K562 (cell line): ENCODE results near the gene SCRN2. TPM values are rescaled to one million over a fixed set of nuclear protein-coding genes. Genes with fewer than 3 reads are reported as not detected.
A peak's percentile ranks its signal among the peaks of the same experiment; 100 is the strongest.

Experiments used
- ATF2 ChIP-seq: sonication (generic); formaldehyde crosslinking; IDR thresholded peaks from 2 replicates; pipeline ENCODE4 v1.8.1; 2022; ENCODE audit warnings: missing genetic modification reagents
- CREM ChIP-seq: IDR thresholded peaks from 2 replicates; pipeline ENCODE4 v1.6.1; 2014; ENCODE audit warnings: antibody characterized with exemption, low read depth
- E2F4 ChIP-seq: sonication (generic); formaldehyde crosslinking; IDR thresholded peaks from 2 replicates; pipeline ENCODE4 v1.8.0; 2022; ENCODE audit warnings: mild to moderate bottlenecking, low read depth, missing genetic modification reagents
- ESRRA ChIP-seq: fragments of 450-650 bp; IDR thresholded peaks from 2 replicates; pipeline ENCODE4 v1.6.1; 2014; ENCODE audit warnings: low read depth, mild to moderate bottlenecking, moderate library complexity, borderline replicate concordance
- FOXK1 ChIP-seq: sonication (generic); formaldehyde crosslinking; IDR thresholded peaks from 2 replicates; pipeline ENCODE4 v1.8.0; 2022; ENCODE audit warnings: missing genetic modification reagents, mild to moderate bottlenecking, borderline replicate concordance
- HCFC1 ChIP-seq: IDR thresholded peaks from 2 replicates; pipeline ENCODE4 v1.6.1; 2012; ENCODE audit warnings: low read depth, low read length, improper control_type of control experiment
- L3MBTL2 ChIP-seq: fragments of 450-650 bp; IDR thresholded peaks from 2 replicates; pipeline ENCODE4 v1.6.1; 2016; ENCODE audit warnings: mild to moderate bottlenecking, moderate library complexity
- MLX ChIP-seq, 2 experiments: fragments of 450-650 bp in 1 of 2; sonication (generic) in 1 of 2; formaldehyde crosslinking; conservative IDR thresholded peaks; 2 replicates each; pipeline versions ENCODE4 v1.4.0 to v1.8.1; 2020 to 2022; ENCODE audit warnings: mild to moderate bottlenecking in 1 of 2, missing genetic modification reagents in 1 of 2
- NCOA2 ChIP-seq, 2 experiments: fragments of 450-650 bp; IDR thresholded peaks; 2 replicates each; pipeline ENCODE4 v1.6.1; 2018; ENCODE audit warnings: mild to moderate bottlenecking in 2 of 2, moderate library complexity in 1 of 2; ENCODE audit not compliant: partially characterized antibody in 2 of 2
- NRF1 ChIP-seq, 2 experiments: fragments of 450-650 bp; IDR thresholded peaks in 1 of 2; conservative IDR thresholded peaks in 1 of 2; 2 replicates each; pipeline ENCODE4 v1.6.1; 2014; ENCODE audit warnings: mild to moderate bottlenecking in 2 of 2
- PREB ChIP-seq: sonication (generic); formaldehyde crosslinking; IDR thresholded peaks from 2 replicates; pipeline ENCODE4 v1.8.1; 2023; ENCODE audit warnings: mild to moderate bottlenecking, missing genetic modification reagents
- RAD51 ChIP-seq: fragments of 450-650 bp; IDR thresholded peaks from 2 replicates; pipeline ENCODE4 v1.7.1; 2016; ENCODE audit warnings: low read depth, mild to moderate bottlenecking, borderline replicate concordance
- SNRNP70 ChIP-seq: fragments of 200-400 bp; formaldehyde crosslinking; optimal IDR thresholded peaks from 2 replicates; pipeline ENCODE3; 2017; ENCODE audit warnings: low read depth, low read length
- SP1 ChIP-seq: sonication (generic); formaldehyde crosslinking; IDR thresholded peaks from 2 replicates; pipeline ENCODE4 v1.8.1; 2022; ENCODE audit warnings: mild to moderate bottlenecking, missing genetic modification reagents
- TARDBP ChIP-seq: fragments of 450-650 bp; IDR thresholded peaks from 2 replicates; pipeline ENCODE4 v1.6.1; 2016
- ZBED1 ChIP-seq: IDR thresholded peaks from 2 replicates; pipeline ENCODE4 v1.6.1; 2014
- ZC3H11A ChIP-seq: IDR thresholded peaks from 2 replicates; pipeline ENCODE4 v1.6.1; 2012; ENCODE audit warnings: low read depth, low read length, improper control_type of control experiment
- ZFPM2 ChIP-seq: fragments of 250-450 bp; sonication (Bioruptor Pico); IDR thresholded peaks from 2 replicates; pipeline ENCODE4 v1.5.1; 2022; ENCODE audit warnings: mild to moderate bottlenecking
- ZKSCAN8 ChIP-seq: fragments of 200-800 bp; sonication (Bioruptor generic); IDR thresholded peaks from 2 replicates; pipeline ENCODE4 v1.6.1; 2016; ENCODE audit warnings: missing genetic modification characterization, missing compliant biosample characterization
- ZNF121 ChIP-seq: sonication (generic); formaldehyde crosslinking; conservative IDR thresholded peaks from 2 replicates; pipeline ENCODE4 v1.8.0; 2022; ENCODE audit warnings: missing genetic modification reagents
- ZNF263 ChIP-seq: sonication (generic); formaldehyde crosslinking; IDR thresholded peaks from 2 replicates; pipeline ENCODE4 v1.8.0; 2022; ENCODE audit warnings: mild to moderate bottlenecking, missing genetic modification reagents, borderline replicate concordance
- ZNF3 ChIP-seq: fragments of 250-450 bp; sonication (Bioruptor Pico); IDR thresholded peaks from 2 replicates; pipeline ENCODE4 v1.5.0; 2021; ENCODE audit warnings: mild to moderate bottlenecking, moderate library complexity
- ZNF57 ChIP-seq: fragments of 450-650 bp; formaldehyde crosslinking; IDR thresholded peaks from 2 replicates; pipeline ENCODE4 v1.4.0; 2020; ENCODE audit warnings: mild to moderate bottlenecking, moderate library complexity
- ZNF76 ChIP-seq: fragments of 250-450 bp; sonication (Bioruptor Pico); IDR thresholded peaks from 2 replicates; pipeline ENCODE4 v1.4.0; 2020; ENCODE audit warnings: mild to moderate bottlenecking, moderate library complexity, borderline replicate concordance
- polyA plus RNA-seq, 8 experiments: library from polyadenylated mRNA; depleted of rRNA in 4 of 8; stranded (reverse) in 5 of 8; unstranded in 3 of 8; fragments of >200 nt; fragmentation: Nextera tagmentation in 2 of 8; fragmentation: Illumina TruSeq in 1 of 8; extraction: Ambion mirVana in 2 of 8; extraction: Trizol in 1 of 8; gene quantifications; 2 replicates each; pipeline versions ENCODE4 v1.2.1 to v1.2.3, GENCODE V29; 2011 to 2014; ENCODE audit warnings: inconsistent platforms in 1 of 8, missing spikeins in 1 of 8
- total RNA-seq, 7 experiments: library from RNA; depleted of rRNA in 6 of 7; stranded (reverse); fragments of >200 nt in 6 of 7; fragmentation: Illumina TruSeq in 2 of 7; extraction: Trizol in 2 of 7; gene quantifications; 2 replicates each; pipeline versions ENCODE4 v1.2.1 to v1.2.3, GENCODE V29; 2011 to 2021; ENCODE audit warnings: low replicate concordance in 1 of 7
- TF ChIP-seq, protein P1 (sequence below): fragments of 450-650 bp; formaldehyde crosslinking; IDR thresholded peaks from 2 replicates; pipeline ENCODE4 v1.4.0; 2020; ENCODE audit warnings: mild to moderate bottlenecking

Gene SCRN2
- total and polyA plus RNA-seq, 9 of the 15 experiments (the other 6 are each of a cell fraction or from before 2014, with no cell fraction given), result 0.25 to 32.9 (median 13.6) TPM

- TF ChIP-seq NRF1 (conservative IDR thresholded peaks at IDR 0.05 in 1 of 2, IDR thresholded peaks at IDR 0.05 in 1 of 2) (no peak), ZBED1 (no peak), RAD51 (no peak), SP1 (CRISPR knock-in tag) (no peak), ZNF263 (CRISPR knock-in tag) (no peak; the same call in 1 of the 2 replicates), ZFPM2 (no peak), ZNF3 (CRISPR knock-in tag) (no peak), L3MBTL2 (0 out of 2 replicates have a peak, but pooled peaks have one; percentile 20), MLX (CRISPR knock-in tag; conservative IDR thresholded peaks at IDR 0.05) (no peak), FOXK1 (CRISPR knock-in tag) (no peak), NCOA2 (IDR thresholded peaks at IDR 0.05; ENCODE audit: partially characterized antibody in 2 of 2) (no peak), ESRRA (0 out of 2 replicates have a peak, but pooled peaks have one; percentile 11), TARDBP (no peak), E2F4 (no peak), ZKSCAN8 (CRISPR knock-in tag) (no peak), ZC3H11A (no peak), PREB (CRISPR knock-in tag) (no peak), ATF2 (CRISPR knock-in tag) (no peak), SNRNP70 (no peak), CREM (no peak; the same call in 1 of the 2 replicates), ZNF57 (CRISPR knock-in tag) (no peak), ZNF121 (CRISPR knock-in tag) (no peak), HCFC1 (no peak), ZNF76 (CRISPR knock-in tag) (no peak)
- TF ChIP-seq, protein P1, sequence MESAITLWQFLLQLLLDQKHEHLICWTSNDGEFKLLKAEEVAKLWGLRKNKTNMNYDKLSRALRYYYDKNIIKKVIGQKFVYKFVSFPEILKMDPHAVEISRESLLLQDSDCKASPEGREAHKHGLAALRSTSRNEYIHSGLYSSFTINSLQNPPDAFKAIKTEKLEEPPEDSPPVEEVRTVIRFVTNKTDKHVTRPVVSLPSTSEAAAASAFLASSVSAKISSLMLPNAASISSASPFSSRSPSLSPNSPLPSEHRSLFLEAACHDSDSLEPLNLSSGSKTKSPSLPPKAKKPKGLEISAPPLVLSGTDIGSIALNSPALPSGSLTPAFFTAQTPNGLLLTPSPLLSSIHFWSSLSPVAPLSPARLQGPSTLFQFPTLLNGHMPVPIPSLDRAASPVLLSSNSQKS (CRISPR knock-in tag), result no peak
These were observed 48.9 kb upstream of the SCRN2 start (continued) for GRCh38 chr17:47889734-47890529.
